HL-60/S4 treated with phorbol 12-myristate 13-acetate at 8.2 ng/mL for 4 days and 3 days (cell line): ENCODE measurements around the gene NANOS1.

Experiments used
- in situ Hi-C: fragments of 300-500 bp; cut with MboI; formaldehyde crosslinking; loops from 2 replicates; pipeline ENCODE4 v1.15.0; 2022; ENCODE audit warnings: low sequenced_read_pairs

NANOS1 gene

DNA sequence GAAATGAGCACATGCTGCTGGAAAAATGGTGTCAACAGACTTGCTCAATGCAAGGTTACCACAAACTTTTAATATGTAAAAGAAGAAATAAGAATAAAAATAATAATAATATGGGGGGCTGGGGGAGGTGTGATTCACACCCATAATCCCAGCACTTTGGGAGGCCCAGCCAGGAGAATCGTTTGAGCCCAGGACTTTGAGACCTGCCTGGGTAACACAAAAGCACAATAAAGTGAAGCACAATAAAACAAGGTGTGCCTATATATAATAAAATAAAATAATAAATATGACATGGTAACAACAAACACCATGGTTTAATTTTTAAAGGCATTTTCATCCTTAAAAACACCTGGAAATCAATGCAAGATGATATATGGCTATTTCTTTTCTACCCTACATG is 26.0 kb downstream of the NANOS1 start:
- in situ Hi-C loops = no loop called here

DNA sequence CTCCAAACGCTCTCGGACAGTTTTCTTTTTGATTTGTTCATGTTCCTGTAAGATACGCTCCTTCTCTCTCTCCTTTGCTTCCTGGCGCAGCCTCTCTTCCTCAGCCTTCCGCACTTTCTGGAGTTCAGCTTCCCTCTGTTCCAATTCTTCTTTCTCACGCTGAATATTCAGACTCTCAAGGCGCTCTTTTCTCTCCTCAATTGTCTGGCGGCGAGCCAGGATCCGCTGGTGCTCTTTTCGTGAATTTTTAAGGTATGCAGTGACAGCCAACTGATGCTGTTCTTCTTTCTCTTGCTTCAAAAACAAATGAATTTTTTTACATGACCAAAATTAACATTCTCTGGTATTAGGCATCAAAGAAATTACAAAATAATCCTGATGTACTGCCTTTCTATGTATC is 28.5 kb downstream of the NANOS1 start:
- in situ Hi-C loops = no loop called here

DNA sequence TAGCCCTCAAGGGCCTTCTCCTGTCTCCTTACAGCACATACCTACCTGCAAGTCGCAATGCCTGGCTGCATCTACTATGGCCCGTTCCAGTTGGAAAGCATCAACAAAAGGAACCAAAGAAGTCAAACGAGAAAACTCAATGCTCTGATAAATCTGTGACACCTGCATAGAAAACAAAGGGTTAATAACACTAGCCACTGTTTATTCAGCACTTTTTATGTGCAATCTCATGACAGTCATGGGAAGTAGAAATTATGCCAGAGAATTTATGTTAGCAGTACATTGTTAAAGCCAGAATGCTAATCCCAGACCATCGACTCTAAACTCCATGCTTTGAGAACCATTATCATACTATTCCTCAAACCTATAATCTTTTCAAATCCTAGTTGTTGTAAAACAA is 30.0 kb downstream of the NANOS1 start:
- in situ Hi-C loops = no loop called here

DNA sequence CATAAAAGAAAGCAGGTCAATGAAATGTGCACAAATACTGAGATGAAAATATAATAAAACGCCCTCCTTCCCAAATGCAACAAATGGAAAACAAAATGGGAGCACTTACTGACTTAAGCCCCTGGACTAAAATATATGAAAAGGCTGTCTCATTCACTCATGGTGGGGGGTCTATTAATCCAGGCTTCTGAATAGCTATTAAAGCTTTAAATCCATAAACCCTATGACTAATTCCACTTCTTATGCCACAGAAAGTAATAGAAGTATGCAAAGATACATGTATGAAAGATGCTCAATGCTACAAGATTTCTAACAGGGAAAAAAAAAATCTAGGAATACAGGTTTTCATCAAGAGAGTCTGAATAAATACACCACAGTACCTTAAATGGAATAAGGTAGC is 30.6 kb downstream of the NANOS1 start:
- in situ Hi-C loops = no loop called here

DNA sequence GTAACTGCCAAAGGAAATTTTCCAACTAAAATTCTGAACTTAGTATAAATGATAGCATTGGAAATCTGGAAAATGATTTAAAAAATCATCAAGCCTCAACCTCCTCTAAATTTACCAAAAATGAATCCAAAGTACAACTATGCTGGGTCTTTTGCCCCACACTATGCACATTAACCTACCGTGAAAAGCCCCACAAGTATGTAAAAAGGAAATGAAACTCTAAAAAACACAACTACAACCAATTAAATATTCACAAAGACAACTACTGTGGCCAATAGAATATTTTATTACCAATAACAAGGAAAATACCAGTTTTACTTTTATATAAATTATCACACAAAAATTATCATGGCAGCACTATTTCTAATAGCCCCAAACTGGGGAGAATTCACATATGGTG is 31.8 kb downstream of the NANOS1 start:
- in situ Hi-C loops = no loop called here

DNA sequence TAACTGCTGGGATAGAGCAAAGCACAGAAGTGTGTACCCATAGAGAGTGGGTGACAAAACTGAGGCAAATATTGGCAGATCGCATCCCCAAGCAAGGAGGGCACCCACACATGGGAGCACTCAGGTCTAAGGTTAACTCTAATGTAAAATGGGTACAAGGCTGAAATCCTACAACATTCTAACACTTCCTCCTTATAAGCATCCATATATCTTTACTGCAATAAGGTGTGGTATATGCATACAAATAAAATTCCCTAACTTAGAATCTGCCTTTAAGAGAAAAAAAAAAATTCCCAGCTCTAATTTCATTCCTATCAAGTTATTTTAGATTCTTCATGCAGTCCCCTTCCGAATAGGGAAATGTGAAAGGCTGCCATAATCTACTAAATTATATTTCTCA is 32.4 kb downstream of the NANOS1 start:
- in situ Hi-C loops = no loop called here

DNA sequence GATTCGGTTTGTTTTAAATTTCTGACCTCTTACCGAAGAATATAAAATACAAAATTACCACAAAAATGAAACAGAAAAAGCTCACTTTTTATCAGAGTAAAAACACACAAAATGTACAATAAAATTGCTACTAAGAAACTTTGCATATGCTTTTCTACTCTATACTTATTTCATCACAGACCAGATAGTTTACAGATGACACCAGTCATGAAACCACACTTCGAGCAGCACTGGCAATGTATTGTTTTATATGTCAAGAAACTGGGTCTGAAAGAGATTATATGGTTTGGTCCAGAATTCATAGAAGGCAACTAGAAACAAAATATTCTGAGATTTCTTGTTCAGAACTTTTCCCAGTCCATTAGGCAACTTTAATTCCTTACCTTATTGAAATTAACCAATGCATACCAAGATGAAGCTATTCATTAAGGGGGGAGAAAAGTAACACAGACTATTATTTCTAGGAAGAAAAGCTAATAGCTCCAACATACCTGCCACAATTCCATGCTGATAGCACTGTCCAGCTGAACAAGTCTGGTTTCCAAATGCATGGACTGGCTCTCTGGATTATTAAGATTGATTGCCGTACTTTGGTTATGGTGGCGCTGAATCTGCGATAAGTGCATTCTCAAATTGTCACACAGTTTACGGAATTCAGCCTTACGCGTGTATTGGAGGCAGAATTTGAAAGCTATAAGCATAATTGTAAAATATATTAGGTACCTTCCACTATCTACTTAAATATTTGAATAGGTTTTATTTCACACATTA is 41.1 kb downstream of the NANOS1 start:
- in situ Hi-C loops = no loop called here

DNA sequence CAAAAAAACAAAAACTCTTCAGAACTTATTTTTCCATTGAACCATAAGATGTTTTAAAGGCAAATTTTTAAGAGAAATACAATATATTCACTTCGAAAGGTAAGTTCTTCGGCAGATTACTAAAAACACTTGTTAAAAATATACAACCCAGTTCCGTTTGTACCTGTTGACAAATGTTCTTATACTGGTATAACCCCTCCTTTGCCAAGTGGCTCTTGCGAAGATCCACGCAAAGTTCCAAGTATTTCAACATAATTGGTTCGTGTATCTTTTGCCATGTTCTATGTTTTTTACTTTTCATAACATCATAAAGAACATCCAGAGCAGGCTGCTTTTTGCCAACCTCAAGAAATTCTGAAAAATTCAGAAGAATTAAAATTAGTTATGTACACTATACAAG is 44.1 kb downstream of the NANOS1 start:
- in situ Hi-C loops = no loop called here

DNA sequence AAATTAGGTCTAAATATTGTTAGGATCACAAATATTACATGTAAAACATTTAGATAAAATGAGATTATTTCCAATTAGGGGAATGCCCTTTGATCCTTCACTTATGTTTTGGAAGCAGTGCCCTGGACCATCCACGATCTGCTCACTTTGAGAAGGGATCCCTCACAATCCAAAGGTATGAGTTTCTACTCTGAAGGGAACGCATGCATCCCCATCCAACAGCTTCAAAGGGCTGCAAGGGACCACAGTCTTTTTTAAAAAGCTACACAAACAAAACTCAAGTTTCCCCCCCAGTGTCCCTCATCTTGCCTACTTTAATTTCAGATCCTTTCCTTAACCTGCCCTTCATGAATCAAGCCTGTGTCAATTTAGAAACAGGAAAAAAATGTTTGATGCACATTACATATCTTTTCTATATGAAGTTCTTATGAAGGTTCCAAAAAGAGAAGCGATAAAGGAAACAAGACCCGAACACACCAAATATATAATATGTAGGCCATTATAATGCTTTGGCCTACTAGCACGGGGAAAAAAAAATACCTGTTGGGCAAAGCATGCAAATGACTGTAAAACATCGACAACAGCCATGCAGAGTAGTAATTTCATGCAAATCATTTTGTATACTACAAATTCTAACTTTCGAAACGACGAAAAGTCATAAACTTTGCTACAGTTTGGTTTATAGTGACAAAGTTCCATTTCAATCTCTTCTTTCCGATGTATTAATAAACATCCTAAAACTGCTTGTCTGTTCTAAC is 49.1 kb downstream of the NANOS1 start:
- in situ Hi-C loops = no loop called here

DNA sequence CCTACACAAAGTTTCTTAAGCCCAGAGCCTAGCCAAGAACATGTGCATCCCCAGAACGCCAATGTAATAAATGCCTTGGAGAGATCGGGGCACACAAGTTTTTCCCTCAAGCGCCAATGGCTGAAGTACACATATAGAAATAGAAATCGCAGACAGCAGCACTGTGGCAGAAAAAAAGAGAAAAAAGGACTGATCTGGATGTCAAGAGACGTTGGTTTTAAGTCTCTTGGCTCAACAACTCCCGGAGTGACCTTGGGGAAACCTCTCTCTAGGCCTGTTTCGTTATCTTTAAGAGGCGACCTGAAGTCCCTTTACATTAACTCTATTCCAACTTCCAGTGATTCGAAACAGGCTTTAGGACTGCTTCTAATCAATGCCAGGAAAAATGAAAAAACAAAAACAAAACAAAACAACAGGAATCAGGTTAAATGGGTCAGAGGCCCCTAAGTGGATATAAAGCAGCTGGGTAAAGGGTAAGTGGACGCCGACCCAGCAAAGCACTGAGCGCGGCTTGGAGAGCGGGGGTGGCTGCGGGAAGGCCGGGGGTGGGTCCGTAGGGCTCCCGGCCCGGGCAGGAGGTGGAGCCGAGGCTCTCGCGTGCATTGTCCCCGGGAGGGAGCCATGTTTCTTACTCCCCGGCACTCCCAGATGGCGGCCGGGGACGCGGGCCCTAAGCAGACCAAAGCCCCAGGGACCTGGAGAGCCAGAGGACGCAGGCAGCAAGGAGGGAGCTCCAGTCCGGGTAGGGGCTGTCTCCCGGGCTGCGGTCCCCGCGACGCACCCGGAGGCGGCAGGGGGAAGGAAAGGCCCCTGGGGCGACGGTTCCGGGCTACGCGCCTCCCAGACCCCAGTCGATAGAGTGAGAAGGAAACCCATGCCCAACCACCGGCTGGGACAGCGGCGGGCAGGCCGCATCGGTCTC is 50.3 kb downstream of the NANOS1 start:
- in situ Hi-C loops = no loop called here

DNA sequence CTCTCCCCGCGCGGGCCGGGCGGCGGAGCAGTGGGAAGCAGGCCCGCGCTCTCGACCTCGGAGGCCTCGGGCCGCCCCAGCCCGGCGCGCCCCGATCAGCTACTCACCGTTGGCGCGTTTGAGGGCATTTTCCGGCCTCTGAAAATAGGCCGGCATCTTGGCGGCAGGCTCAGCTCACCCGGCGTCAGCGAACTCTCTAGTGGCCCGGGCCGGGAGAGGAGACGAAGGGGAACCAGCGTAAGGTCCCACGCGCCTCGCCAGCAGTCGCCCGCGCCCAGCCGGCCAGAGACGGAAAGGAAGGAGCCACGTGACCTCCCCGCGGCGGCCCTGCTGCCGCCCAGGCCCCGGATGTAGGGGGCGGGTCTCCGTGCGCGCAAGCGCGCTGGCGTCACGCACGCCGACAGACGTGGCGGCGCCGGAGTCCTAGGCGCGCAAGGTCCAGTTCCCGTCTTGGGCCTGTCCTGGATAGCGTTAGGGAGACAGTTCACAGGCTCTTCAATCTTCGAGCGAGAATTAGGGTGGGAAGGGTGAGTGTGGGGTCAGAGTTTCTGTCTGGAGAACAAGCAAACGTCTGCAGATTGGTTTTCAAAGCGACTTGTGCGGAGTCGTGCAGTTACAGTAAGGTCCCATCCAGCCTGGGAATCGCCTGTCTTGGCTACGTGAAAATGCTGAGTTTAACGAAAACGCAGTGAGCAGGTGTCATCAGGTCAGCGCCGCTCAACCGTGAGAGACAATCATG is 51.2 kb downstream of the NANOS1 start, which contains the start of gene EIF3A:
Gene EIF3A, minus strand, starts transcription at position 297 of the 739 bp plus-strand sequence. Its CDS starts 141 bp downstream, at position 156.
- in situ Hi-C loops = no loop called here
